ENCODE results near the gene RAD51B.

GRCh38 chr14:67916430-67916829 lies 96.9 kb downstream of the RAD51B start:
- TF ChIP-seq POLR2AphosphoS5 (IDR thresholded peaks at IDR 0.05) (no peak), POLR2A (IDR thresholded peaks at IDR 0.05) (no peak)
